Body of pancreas (tissue), 4 donors: ENCODE data around the gene MXRA5. TPM values are rescaled to one million over a fixed set of nuclear protein-coding genes. Genes with fewer than 3 reads are reported as not detected.
"Not testable (repeated sequence)": the region's sequence is repeated elsewhere in the genome, so short reads cannot be mapped to it uniquely, and the experiment has no call there.

Experiments
- ATAC-seq: fragments of 150-250 bp; one replicate; pipeline ENCODE4 v1.9.1; 2016
- DNase-seq, 4 donors: peaks; one replicate each; pipeline ENCODE4 v3.0.0-alpha.2; 2019
- H3K27ac ChIP-seq, 4 donors: fragments of 200-600 bp; sonication (generic); 1 replicate in 3 of 4; 2 replicates in 1 of 4; pipeline versions ENCODE4 v1.5.1 to v1.6.1; 2016 to 2019; ENCODE audit warnings: mild to moderate bottlenecking in 1 of 4, mixed read lengths in 1 of 4, moderate library complexity in 1 of 4
- H3K27me3 ChIP-seq, 2 donors: fragments of 200-600 bp; sonication (generic); one replicate each; pipeline ENCODE4 v1.6.0; 2016; ENCODE audit warnings: mild to moderate bottlenecking in 1 of 2
- H3K36me3 ChIP-seq, 2 donors: fragments of 200-600 bp; sonication (generic); replicated peaks in 1 of 2; 2 replicates each; pipeline ENCODE4 v1.5.1; 2016; ENCODE audit warnings: low read depth in 2 of 2; ENCODE audit not compliant: insufficient read depth in 1 of 2
- H3K4me1 ChIP-seq: fragments of 200-600 bp; sonication (generic); one replicate; pipeline ENCODE4 v1.6.0; 2016
- H3K4me3 ChIP-seq, 2 donors: fragments of 200-600 bp; sonication (generic); 1 replicate in 1 of 2; 2 replicates in 1 of 2; pipeline ENCODE4 v1.5.1; 2016 to 2019
- H3K9me3 ChIP-seq, 3 donors: fragments of 200-600 bp; sonication (generic); 1 replicate in 2 of 3; 2 replicates in 1 of 3; pipeline ENCODE4 v1.5.1; 2016
- POLR2A ChIP-seq, 3 donors: fragments of 450-650 bp; IDR thresholded peaks; one replicate each; pipeline ENCODE4 v1.6.1; 2016; ENCODE audit warnings: antibody characterized with exemption in 3 of 3, mild to moderate bottlenecking in 2 of 3
- WGBS, 2 donors: methylation state at CpG; one replicate each; pipeline ENCODE4 v1.1.5; 2017; 5-methylcytosine and 5-hydroxymethylcytosine counted together
- intact Hi-C: fragments of 100-400 bp; cut with DNase I; formaldehyde crosslinking; loops from one replicate; pipeline ENCODE4 v1.15.1; 2023
- total RNA-seq, 2 donors: library from RNA; depleted of rRNA; stranded (reverse); fragments of >200 nt; gene quantifications; one replicate each; pipeline ENCODE4 v1.1.0, GENCODE V29; 2016
- TF ChIP-seq, protein P1 (sequence below), 7 experiments: fragments of 450-650 bp in 4 of 7; fragments of 200-600 bp in 3 of 7; sonication (generic) in 3 of 7; IDR thresholded peaks; one replicate each; pipeline ENCODE4 v1.5.1; 2016 to 2019; ENCODE audit warnings: antibody characterized with exemption in 7 of 7

MXRA5 gene
- total RNA-seq, 2 donors from 2014 or later = 1.6 to 3.3 TPM

GRCh38 chrX:3377560-3377959, 31.1 kb upstream of the MXRA5 start:
- Histone ChIP-seq H3K27ac (no peak overlapping the region), H3K9me3 (no peaks in the 10 kb centered on the region), H3K4me1 (no peaks in the 10 kb centered on the region), H3K4me3 (no peak overlapping the region), H3K27me3 (no peaks in the 10 kb centered on the region), H3K36me3 (no peaks in the 10 kb centered on the region)
- TF ChIP-seq, protein P1, sequence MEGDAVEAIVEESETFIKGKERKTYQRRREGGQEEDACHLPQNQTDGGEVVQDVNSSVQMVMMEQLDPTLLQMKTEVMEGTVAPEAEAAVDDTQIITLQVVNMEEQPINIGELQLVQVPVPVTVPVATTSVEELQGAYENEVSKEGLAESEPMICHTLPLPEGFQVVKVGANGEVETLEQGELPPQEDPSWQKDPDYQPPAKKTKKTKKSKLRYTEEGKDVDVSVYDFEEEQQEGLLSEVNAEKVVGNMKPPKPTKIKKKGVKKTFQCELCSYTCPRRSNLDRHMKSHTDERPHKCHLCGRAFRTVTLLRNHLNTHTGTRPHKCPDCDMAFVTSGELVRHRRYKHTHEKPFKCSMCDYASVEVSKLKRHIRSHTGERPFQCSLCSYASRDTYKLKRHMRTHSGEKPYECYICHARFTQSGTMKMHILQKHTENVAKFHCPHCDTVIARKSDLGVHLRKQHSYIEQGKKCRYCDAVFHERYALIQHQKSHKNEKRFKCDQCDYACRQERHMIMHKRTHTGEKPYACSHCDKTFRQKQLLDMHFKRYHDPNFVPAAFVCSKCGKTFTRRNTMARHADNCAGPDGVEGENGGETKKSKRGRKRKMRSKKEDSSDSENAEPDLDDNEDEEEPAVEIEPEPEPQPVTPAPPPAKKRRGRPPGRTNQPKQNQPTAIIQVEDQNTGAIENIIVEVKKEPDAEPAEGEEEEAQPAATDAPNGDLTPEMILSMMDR (IDR thresholded peaks at IDR 0.05) = no peak
- no peak for TF ChIP-seq POLR2A (IDR thresholded peaks at IDR 0.05)
- DNase-seq = no peak
- intact Hi-C loops = no loop called here
- ATAC-seq = no peak
- 76 to 81% methylated on average over 13 of the region's 13 CpGs for WGBS, 2 donors

GRCh38 chrX:3375878-3376508, 29.5 kb upstream of the MXRA5 start:
- intact Hi-C loops, H3K4me1 ChIP-seq, H3K9me3 ChIP-seq, H3K36me3 ChIP-seq, H3K27ac ChIP-seq, ATAC-seq, H3K4me3 ChIP-seq, DNase-seq, H3K27me3 ChIP-seq: not testable (repeated sequence)
- WGBS, 2 donors = 38 to 58% methylated on average over 2 of the region's 2 CpGs

GRCh38 chrX:3374108-3374800, 27.8 kb upstream of the MXRA5 start:
- DNase-seq (no peak), ATAC-seq (no peak)
- TF ChIP-seq, protein P1 (IDR thresholded peaks at IDR 0.05) = no peak
- no peak for TF ChIP-seq POLR2A (IDR thresholded peaks at IDR 0.05)
- Histone ChIP-seq H3K4me3 (no peak overlapping the region), H3K9me3 (no peaks in the 10 kb centered on the region), H3K36me3 (no peaks in the 10 kb centered on the region), H3K27me3 (no peaks in the 10 kb centered on the region), H3K27ac (no peak overlapping the region), H3K4me1 (no peaks in the 10 kb centered on the region)
- intact Hi-C loops = no loop called here
- WGBS, 2 donors = 76 to 92% methylated on average over 3 of the region's 3 CpGs

DNA sequence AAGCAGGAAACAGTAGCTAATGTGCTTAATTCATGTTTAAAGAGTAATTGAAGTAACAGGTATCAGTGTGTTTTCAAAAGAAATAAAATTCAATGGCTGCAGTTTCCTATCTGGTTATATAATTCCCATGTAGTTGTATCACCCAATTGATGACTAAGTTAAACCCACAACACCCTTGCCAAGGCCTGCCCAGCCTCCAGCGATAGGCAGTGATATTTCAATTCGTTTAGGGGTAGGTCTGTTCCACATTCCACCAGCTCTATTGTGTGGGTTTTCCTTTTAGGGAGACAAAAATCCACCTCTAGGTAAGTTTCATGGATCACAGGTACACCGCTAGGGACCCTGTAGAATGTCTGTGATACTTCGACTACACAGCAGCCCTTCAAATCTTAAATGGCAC, 24.7 kb upstream of the MXRA5 start:
- WGBS, 2 donors = 80 to 100% methylated on average over 4 of the region's 4 CpGs
- intact Hi-C loops = no loop called here
- no peak for ATAC-seq

GRCh38 chrX:3370656-3371055, 24.2 kb upstream of the MXRA5 start:
- Histone ChIP-seq H3K27ac (no peak overlapping the region), H3K4me1 (no peaks in the 10 kb centered on the region), H3K27me3 (no peaks in the 10 kb centered on the region), H3K36me3 (no peaks in the 10 kb centered on the region), H3K9me3 (no peaks in the 10 kb centered on the region), H3K4me3 (no peak overlapping the region)
- ATAC-seq = no peak
- TF ChIP-seq, protein P1 (IDR thresholded peaks at IDR 0.05) = no peak
- no peak for TF ChIP-seq POLR2A (IDR thresholded peaks at IDR 0.05)
- DNase-seq = no peak
- intact Hi-C loops = no loop called here
- WGBS, 2 donors = 34 to 35% methylated on average over 3 of the region's 3 CpGs

More for the DNA sequence above, 24.7 kb upstream of the MXRA5 start:
- Histone ChIP-seq H3K4me3 (no peak overlapping the region), H3K27me3 (no peaks in the 10 kb centered on the region), H3K27ac (no peak overlapping the region), H3K4me1 (no peaks in the 10 kb centered on the region), H3K9me3 (no peaks in the 10 kb centered on the region), H3K36me3 (no peaks in the 10 kb centered on the region)
- no peak for DNase-seq
- TF ChIP-seq, protein P1 (IDR thresholded peaks at IDR 0.05) = no peak
- no peak for TF ChIP-seq POLR2A (IDR thresholded peaks at IDR 0.05)
